ENCODE data around the gene FNDC3B.

GRCh38 chr3:172034786-172035685 lies 4.3 kb upstream of the FNDC3B start:
- TF ChIP-seq, protein P1, sequence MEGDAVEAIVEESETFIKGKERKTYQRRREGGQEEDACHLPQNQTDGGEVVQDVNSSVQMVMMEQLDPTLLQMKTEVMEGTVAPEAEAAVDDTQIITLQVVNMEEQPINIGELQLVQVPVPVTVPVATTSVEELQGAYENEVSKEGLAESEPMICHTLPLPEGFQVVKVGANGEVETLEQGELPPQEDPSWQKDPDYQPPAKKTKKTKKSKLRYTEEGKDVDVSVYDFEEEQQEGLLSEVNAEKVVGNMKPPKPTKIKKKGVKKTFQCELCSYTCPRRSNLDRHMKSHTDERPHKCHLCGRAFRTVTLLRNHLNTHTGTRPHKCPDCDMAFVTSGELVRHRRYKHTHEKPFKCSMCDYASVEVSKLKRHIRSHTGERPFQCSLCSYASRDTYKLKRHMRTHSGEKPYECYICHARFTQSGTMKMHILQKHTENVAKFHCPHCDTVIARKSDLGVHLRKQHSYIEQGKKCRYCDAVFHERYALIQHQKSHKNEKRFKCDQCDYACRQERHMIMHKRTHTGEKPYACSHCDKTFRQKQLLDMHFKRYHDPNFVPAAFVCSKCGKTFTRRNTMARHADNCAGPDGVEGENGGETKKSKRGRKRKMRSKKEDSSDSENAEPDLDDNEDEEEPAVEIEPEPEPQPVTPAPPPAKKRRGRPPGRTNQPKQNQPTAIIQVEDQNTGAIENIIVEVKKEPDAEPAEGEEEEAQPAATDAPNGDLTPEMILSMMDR (IDR thresholded peaks at IDR 0.05) = peak in 1 of 2 donors; percentile 29
- TF ChIP-seq EP300 (IDR thresholded peaks at IDR 0.05) (no peak), POLR2AphosphoS5 (IDR thresholded peaks at IDR 0.05) (no peak), POLR2A (IDR thresholded peaks at IDR 0.05) (no peak)

All from suprapubic skin (tissue), 4 donors.